Breast epithelium (tissue), 3 donors: ENCODE measurements around the gene TEX19.

Experiments used
- CTCF ChIP-seq, 3 donors: fragments of 450-650 bp; IDR thresholded peaks; one replicate each; pipeline ENCODE4 v1.5.1; 2016 to 2017; ENCODE audit warnings: antibody characterized with exemption in 3 of 3, mild to moderate bottlenecking in 3 of 3, moderate library complexity in 3 of 3
- POLR2A ChIP-seq: fragments of 450-650 bp; IDR thresholded peaks from one replicate; pipeline ENCODE4 v1.6.1; 2016; ENCODE audit warnings: antibody characterized with exemption, mild to moderate bottlenecking, moderate library complexity

GRCh38 chr17:82314727-82315605 lies 44.1 kb upstream of the TEX19 start:
- TF ChIP-seq CTCF (IDR thresholded peaks at IDR 0.05) = no peak
- no peak for TF ChIP-seq POLR2A
